NCI-H510A (cell line): ENCODE data around the gene BCAR3.
"Not testable (repeated sequence)": the region's sequence is repeated elsewhere in the genome, so short reads cannot be mapped to it uniquely, and the experiment has no call there.

Source experiments
- DNase-seq: peaks from one replicate; lab custom pipeline; 2025; lab: John Stamatoyannopoulos, UW

BCAR3 gene

DNA sequence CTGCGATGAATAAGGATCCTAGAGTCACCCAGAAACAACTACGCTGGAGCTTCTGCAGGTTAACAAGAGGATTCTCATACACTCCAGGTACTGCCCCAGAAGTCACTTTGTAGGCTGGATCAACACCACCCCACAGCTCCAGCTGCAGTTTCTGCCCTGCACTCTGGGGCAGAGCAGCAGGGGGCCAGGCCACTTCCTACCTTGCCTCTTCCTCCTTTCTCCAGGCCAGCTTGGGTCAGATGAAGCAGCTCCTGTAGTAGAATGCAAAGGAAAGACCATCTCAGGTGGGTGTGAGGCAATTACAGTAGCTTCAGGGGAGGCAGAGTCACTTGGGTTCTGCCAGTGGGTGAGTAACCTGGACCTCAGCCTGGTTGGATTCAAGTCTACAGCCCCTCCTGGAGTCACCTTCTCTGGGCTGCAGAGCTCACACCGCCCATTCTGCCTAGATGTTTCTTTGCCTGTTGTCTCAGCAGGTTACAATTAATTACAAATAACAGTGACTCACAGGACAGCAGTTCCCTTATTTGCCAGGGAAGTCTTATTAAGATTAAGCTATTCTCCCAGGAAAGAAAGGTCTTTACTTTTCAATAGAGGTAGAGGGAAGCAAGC is 24.4 kb upstream of the BCAR3 start:
- no peak for DNase-seq

DNA sequence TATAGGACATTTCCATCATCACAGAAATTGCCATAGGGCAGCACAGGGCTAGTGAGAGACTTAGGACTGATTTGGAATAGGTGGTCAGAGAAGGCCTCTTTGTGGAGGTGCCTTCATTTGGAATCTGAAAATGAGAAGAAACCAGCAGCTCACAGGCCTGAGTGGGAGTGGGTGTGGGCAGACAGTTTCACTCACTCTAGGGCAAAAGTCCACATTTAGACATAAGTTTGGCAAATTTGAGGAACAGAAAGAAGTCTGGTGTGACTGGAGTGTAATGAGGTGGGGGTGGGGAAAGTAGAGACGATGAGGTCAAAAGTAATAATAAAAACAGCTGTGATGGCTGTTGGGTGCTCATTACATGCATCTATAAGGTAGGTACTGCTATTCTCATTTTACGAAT is 22.4 kb upstream of the BCAR3 start:
- no peak for DNase-seq

DNA sequence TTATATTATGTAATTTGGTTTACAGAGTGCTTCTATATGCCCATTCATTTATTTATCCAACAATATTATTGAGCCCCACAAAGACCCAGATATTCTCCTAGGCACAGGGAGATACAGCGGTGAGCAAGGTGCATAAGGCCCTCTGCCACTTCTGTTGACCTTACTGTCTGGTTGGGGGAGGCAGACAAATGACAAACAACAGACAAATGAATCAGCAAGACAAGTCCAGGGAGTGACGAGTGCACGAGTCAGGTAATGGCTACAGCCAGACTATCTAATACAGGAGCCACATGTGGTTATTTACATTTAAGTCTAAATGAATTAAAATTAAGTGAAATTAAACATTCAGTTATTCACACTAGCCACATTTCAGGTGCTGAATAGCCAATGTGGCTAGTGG is 22.0 kb upstream of the BCAR3 start:
- DNase-seq: peak; percentile 31

DNA sequence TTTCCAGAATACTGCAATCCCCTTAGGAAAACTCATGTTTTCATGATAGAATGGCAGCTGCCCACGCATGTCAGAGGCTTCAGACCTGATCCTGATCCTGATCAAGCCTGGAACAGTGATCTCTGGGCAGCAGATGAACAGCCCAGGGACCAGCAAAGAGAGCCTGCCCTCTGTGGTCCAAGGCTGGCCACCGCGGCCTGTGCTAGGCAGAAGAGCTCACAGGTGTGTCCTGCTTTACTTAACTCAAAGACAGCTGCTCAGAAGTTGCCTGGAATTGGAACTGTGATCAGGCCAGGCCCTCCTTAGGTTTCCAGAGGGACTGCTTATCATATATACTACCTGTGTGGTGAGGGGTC is 21.2 kb upstream of the BCAR3 start:
- DNase-seq: peak; percentile 46

DNA sequence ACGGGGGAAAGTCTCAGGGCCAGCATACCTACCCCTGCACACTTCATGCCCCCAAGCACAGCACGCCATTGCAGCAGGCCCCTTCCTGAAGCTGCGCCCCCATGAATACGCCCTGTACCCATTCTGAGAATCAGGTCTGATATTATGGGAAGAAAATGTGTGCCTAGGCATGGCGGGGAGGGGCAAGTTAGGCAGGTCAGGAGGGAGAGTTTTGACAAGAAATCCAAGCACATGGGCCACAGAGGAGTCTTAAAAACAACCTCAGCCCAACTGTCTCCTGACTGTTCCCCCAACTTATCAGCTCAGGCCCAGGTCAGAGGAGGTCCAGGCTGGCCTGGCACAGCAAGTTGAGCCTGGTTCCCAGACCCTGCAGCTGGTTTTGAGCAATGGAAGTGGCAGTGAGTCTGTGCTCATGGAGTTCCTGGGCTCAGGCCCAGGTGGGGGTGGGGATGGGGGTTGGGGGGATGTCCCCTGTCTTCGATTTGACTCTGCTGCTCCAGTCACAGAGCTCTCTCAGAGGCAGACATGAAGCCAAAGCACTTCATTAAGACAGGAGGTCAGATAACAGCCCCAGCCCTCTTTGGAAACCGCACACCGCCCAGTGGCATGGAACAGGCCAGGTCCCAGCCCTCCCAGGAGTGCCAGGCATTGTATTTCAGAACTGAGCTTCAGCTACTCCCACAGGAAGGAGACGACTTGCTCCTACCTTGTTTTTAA is 20.6 kb upstream of the BCAR3 start:
- DNase-seq: peak; percentile 88

DNA sequence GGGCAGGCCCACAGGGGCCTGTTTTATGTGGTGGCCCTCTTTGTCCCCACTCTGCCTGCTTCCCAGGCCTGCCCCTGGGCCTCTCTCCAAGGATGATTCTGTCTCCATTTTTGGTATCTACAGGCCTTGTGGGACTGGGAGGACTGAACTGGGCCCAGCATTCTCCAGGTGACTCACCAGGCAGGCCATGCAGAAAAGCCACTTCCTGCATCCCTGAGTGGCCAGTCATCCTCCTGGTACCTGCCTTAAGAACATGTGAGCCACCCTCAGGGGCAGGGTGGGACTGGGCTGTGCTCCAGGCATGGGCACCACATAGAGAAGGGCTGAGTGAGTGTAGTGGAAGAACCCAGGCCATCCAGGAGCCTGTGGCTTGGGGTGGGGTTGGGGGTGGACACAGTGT is 20.0 kb upstream of the BCAR3 start:
- no peak for DNase-seq

DNA sequence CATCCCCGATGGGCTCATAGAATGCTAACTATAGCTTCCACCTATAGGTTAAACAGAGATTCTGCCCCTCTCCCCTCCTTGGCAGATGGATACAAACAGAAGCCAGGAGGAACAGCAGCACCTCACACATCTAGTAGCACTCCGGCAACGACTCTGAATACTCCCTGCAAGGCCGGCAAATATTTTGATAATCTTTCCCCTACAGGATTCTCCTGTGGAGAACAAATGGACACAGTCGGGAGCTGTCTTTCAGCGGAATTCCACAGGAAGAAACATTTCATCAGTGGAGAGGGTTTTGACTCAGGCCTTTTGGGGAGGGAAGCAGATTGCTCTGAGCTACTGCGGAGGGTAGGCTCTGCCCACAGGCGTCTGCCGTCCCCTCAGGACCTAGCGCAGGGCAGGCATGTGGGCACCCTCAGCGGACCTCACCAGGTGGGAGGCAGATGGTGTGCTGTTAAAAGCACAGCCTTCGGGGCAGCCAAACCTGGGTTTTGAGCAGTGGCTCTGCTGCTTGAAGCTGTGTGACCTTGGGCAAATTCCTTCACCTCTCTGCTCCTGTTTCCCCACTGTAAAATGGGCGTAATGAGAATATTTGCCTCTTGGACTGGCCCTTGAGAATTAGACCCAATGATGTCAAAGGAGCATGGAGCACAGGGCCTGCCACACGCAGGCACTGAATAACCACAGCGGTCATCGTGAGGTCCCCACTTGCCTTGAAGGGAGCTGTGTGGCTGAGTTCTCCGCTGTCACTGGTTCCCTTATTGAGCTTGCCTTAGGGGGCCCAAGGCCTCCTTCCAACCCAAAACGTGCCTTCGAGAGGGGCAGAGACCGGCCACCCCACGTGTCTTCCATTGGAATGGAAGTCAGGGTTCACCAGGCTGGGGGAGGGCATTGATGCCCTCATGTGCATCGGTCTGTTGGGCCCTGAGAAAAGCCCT is 19.2 kb upstream of the BCAR3 start:
- DNase-seq: no peak

DNA sequence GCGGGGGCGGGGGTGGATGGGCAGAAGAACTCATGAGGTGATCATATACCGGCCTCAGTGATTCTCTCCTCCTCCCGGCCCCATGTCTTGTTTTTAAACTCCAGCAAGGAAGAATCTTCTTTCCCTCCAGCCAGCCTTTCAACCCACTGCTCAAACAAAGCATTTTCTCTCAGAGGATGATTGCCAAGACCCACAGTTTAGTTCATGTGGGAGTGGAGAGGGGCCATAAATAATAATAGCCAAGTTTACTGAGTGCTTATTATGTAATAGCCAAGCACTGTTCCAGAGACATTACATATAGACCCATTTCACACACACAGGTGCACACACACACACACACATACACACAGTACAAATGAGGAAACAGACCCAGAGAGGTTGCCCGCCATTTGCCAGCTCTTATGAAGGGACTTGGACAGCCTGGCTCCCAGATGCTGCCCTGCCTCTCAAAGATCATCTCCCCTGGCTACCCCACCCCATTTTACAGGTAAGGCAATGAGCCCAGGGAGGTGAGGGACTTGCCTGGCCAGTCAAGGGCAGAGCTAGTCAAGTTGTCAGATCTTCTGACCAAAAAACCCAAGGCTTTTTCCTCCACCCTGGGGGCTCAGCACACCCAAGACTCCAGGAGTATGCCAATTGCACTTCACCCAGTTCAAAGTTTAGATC is 18.0 kb upstream of the BCAR3 start:
- DNase-seq: no peak

DNA sequence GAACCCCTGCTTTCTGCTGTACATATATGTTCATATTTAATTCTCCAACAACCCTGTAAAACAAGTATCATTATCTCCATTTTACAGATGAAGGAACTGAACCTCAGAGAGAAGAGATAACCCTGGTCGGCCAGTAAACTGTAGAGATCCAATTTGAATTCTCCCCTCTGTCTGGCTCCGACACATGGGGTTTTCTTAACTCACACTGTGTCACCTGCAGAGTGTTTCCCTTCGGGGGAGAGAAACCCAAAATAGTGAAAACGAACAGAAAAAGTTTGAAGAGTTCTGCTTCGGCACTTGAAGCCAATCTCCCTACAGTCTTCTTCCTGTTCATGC is 17.4 kb upstream of the BCAR3 start:
- DNase-seq: no peak

DNA sequence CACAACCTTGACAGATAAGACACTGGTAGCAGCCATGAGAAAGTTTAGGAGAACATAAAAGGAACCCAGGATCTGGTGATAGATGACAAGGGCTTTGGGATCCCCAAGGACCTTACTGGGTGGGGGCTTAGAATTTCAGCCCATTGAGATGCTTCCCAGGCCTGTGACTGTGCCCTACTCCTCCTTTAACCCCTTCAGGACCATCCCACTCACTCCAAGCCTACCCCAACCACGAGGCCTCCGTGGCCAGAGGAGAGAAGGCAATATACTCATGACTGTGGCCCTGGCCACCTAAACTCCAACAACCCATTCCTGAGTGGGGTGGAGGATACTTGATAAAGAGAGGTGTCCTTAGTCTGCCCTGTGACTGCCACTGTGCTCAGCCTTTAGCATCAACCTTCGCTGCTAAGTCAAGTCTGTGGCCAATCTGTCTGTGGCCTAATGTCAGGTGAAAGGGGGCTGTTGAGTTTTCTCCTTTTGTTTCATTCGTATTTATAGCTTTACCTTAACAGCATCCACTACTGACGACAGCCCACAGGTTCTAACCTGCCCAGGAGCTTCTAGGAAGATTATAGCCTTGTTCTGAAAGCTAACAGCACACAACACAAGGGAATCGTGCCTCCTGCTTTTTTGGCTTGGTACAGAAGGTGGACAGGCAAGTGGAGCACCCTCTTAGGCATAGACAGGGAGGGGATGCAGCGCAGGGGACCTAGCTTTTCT is 16.9 kb upstream of the BCAR3 start:
- no peak for DNase-seq

DNA sequence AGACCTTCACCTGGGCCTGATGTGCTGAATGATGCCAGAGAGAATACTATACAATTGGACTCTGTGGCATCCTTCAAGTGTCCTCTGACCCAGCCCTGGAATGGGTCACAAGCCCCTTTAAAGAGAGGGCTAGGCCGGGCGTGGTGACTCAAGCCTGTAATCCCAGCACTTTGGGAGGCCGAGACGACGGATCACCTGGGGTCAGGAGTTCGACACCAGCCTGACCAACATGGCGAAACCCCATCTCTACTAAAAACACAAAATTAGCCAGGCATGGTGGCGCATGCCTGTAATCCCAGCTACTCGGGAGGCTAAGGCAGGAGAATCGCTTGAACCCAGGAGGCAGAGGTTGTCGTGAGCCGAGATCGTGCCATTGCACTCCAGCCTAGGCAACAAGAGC is 15.9 kb upstream of the BCAR3 start:
- not testable (repeated sequence) for DNase-seq

DNA sequence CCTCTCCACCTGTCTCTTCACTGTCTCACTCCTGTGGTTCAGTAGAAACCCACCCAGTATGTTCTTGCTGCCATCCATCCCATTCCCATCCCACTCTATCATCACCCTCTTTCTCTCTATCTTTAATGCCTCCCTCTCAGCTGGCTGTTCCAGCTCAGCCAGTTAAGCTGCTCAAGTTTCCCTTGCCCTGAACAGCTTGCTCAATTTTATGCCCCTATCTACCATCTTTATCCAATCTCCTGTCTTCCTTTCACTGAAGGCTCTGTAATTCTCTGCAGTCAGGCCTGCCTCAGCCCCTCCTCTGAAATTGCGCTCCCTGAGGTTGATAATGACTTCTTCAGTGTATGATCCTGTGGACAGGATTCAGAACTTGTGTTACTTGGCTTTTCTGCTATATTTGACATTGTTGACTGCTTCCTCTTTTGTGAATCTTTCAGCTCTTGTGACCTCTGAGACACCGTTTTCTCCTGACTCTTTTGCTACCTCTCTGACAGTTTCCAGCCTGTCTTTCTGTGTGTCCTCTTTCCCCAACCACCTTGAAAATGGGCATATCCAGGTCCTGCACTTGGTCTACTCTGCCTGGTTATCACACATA is 13.9 kb upstream of the BCAR3 start:
- DNase-seq: no peak

DNA sequence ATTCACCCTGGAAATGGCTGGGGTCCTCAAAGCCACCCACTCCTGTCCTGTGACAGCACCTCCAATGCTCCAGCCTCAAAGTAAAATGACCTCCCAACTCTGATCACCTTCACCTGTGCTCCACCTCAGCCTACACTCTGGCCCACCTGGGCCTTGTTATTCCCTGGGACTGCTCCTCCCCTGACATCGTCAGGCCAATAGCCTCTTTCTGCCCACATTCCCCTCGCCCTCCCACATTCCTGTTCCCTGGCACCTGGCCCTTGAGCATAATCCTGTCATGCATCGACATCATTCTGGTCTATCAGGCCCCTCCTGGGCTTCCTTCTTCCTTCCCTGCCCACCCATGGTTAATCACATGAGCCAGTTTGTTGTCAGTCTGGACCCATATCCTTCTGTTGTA is 13.2 kb upstream of the BCAR3 start:
- DNase-seq: peak; percentile 37

DNA sequence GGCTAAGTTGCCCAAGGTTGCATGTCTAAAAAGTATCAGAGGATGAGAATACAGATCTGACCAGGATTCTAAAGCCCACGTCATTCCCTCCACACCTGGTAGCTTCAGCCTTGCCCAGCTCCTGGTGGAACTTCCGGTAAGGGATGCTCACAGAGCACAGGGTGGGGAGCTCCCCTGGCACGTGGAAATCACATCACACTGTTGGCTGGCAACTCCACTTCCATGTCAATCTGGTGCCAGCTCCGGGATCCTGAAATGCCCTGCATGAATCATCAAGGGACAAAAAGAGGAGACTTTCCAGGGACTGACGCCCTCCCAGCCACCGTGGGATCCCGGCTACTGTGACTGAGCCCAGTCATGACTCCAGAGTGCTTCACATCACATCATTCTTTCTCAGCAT is 12.4 kb upstream of the BCAR3 start:
- DNase-seq: no peak

DNA sequence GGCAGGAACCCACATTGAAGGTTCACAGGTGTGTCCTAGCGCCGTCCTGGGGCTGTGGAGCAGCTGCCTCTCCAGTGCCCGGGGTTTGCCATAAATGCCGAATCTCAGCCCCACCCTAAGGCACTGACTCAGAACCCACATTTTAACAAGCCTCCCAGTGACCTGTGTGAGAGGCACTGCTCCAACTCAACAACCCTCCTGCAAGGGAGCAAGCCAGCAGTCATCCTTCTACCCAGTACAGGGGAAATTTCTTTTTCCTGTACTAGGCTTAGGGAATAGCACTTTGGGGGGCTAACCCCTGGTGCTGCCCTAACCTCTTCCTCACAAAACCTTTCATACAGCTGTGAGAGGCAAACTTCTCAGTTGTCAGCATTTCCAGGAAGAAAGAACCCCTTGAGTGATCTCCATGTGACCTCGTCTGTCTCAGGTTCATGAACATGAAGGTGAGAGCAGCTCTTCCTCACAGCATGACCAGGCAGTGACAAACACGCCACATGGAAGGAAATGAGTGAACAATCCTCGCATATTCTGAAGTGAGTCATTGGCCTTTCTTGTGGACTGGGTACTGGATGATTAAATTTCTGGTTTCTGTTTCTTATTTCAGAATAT is 11.4 kb upstream of the BCAR3 start:
- DNase-seq: no peak

DNA sequence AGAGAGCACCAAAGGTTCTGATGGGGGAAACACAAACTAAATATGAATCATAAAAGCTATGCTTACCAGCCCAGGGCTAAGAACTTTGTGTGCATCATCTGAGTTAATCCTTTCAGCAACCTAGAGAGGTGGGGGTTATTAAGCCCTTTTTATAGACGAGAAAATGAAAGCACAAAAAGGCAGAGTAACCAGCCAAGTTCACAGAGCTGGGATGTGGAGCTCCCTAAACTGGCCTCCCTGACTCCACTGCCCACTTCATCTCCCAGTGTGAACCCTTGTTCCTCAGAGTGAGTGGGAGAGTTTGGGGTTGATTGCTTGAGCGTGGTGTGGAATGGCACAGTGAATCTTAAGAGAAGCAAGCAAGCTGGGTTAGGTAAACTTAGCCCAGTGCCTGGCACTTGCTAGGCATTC is 10.8 kb upstream of the BCAR3 start:
- DNase-seq: no peak

DNA sequence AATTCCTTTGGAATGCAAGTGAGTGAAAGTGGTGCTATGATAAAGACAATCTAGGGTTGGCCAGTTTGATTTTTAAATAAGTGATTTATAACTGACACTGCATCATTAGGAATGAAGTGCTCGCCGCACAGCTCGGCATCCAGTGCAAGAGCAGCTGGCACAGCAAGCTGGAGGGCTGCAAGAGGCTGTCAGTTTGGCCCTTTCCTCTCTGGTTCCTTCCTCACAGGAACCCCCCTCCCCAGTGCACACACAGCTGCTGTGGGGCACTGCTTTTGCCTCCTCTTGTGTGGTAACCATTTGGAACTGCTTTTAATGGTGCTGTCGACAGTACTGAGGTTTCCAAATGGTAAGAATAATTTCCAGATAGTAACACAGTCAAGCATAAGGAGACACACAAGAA is 10.4 kb upstream of the BCAR3 start:
- DNase-seq: peak; percentile 49

DNA sequence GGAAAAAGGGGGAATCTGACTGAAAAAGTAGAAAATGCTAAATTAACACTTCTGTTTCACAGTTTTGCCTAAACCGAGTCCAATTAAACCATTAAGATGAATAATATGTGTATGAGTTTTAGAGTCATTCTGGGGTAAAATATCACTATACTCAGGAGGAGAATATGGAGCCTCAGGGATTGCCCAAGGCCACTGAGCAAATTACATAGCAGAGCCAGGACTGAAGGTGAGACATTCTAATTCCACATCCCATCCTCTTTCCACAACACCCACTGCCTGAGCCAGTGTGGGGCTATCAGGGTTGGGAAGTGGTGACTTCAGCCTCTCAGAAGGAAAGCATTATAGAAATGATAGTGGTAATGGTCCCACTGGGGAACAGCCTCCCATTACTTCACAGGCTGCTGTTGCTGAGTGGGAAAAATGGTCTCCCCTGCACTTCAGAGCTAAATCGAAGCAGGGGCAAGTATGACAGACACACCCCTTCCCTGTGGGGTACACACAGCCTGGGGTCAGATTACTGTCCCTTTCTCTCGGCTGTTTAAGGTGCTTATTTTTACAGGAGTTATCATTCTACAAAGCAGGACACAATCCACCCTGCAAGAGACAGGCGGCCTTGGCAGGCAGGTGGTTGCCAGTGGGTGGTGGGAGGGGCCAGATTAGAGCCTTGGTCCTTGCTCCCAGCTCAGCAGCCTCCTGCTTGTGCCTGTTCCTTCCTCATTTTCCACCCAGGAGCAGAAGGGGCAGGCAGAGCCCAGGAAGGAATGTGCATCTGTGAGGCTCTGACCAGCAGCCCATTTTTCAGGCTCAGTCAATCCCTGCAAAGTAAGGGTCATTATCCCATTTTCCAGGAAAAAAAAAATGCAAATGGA is 9.5 kb upstream of the BCAR3 start:
- peak; percentile 38 for DNase-seq

DNA sequence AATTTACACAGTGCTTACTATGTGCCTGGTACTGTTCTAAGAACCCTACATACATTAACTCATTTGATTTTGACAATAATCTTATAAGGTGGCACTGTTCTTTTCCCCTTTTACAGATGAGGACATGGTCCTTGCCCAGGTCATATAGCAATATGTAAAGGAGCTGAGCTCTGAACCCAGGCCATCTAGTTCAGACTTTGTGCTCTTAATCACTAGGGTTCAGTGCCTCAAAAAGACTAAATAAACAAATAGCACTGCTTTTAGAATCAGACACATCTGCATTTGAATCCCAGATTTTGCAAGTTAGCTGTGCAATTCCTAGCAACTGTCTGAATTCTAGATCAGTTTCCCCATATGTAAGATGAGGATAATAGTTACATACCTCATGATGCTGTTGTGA is 8.7 kb upstream of the BCAR3 start:
- no peak for DNase-seq
